ENCODE results near the gene ACOX2. TPM values are rescaled to one million over a fixed set of nuclear protein-coding genes. Genes with fewer than 3 reads are reported as not detected.

Gene ACOX2
- total RNA-seq, 1 experiment from 2014 or later = 7.2 TPM

DNA sequence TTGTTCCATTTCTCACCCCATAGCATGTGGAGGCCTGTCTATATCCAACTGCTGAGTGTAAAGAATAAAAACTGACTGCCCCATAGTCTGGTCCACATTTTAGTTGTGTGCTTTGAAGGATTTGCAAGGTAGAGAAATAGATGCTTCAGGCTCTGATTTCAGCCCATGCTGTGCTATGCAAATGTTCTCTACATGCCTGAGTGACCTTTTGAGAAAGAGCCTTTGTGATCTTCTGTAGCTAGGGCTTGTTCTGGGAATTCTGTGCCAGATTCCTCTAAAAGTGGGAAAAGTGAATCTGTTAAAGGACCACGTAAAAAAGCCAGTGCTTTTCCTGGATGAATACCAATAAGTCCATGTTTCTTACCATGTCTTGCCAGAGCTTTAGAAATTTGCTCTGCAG is 39.9 kb downstream of the ACOX2 start:
- no peaks in the 10 kb centered on the region for H3K36me3 ChIP-seq (ENCODE audit: insufficient read depth, low read length, poor library complexity, severe bottlenecking)
- POLR2A ChIA-PET (ENCODE audit: low non-redundant PET) = no interaction called here
- CTCF ChIA-PET = no interaction called here
- BruUV-seq (replicated peaks) = no TSS peak
- H3K4me1 ChIP-seq (ENCODE audit: insufficient read depth, low read length, poor library complexity, severe bottlenecking) = peaks cover 26% of the 10 kb centered on the region
- H3K9me3 ChIP-seq (ENCODE audit: low read depth, low read length, poor library complexity, severe bottlenecking) = no peaks in the 10 kb centered on the region
- intact Hi-C loops (cut with micrococcal nuclease; ENCODE audit: unreplicated experiment) = no loop called here
- H3K27ac ChIP-seq (ENCODE audit: low read depth, low read length, poor library complexity, severe bottlenecking) = no peak overlapping the region
- no peak for TF ChIP-seq CTCF (conservative IDR thresholded peaks at IDR 0.05; ENCODE audit: low read depth, low read length)
- no peak for TF ChIP-seq EZH2 (IDR thresholded peaks at IDR 0.05; ENCODE audit: borderline replicate concordance, low read depth, low read length, poor library complexity, severe bottlenecking)
- no peak overlapping the region for H3K4me3 ChIP-seq (ENCODE audit: low read depth, low read length, poor library complexity, severe bottlenecking)
- H3K27me3 ChIP-seq (replicated peaks; ENCODE audit: insufficient read depth, low read depth, low read length, poor library complexity) = no peaks in the 10 kb centered on the region
- peak; percentile 21 for DNase-seq (ENCODE audit: low spot score)

- Histone ChIP-seq H3K9me3 (ENCODE audit: low read depth, low read length, poor library complexity, severe bottlenecking) (no peaks in the 10 kb centered on the region), H3K4me1 (ENCODE audit: insufficient read depth, low read length, poor library complexity, severe bottlenecking) (peaks cover 26% of the 10 kb centered on the region), H3K27me3 (replicated peaks; ENCODE audit: insufficient read depth, low read depth, low read length, poor library complexity) (no peaks in the 10 kb centered on the region), H3K4me3 (ENCODE audit: low read depth, low read length, poor library complexity, severe bottlenecking) (no peak overlapping the region), H3K27ac (ENCODE audit: low read depth, low read length, poor library complexity, severe bottlenecking) (no peak overlapping the region), H3K36me3 (ENCODE audit: insufficient read depth, low read length, poor library complexity, severe bottlenecking) (no peaks in the 10 kb centered on the region)
- no peak for DNase-seq (ENCODE audit: low spot score)
- CTCF ChIA-PET = no interaction called here
- intact Hi-C loops (cut with micrococcal nuclease; ENCODE audit: unreplicated experiment) = no loop called here
- BruUV-seq (replicated peaks) = no TSS peak
- POLR2A ChIA-PET (ENCODE audit: low non-redundant PET) = no interaction called here
- TF ChIP-seq EZH2 (IDR thresholded peaks at IDR 0.05; ENCODE audit: borderline replicate concordance, low read depth, low read length, poor library complexity, severe bottlenecking) = no peak
These were observed 40.7 kb downstream of the ACOX2 start for GRCh38 chr3:58496206-58496857.

GRCh38 chr3:58495101-58495500 is 41.9 kb downstream of the ACOX2 start:
- peaks cover 26% of the 10 kb centered on the region for H3K4me1 ChIP-seq (ENCODE audit: insufficient read depth, low read length, poor library complexity, severe bottlenecking)
- no peaks in the 10 kb centered on the region for H3K36me3 ChIP-seq (ENCODE audit: insufficient read depth, low read length, poor library complexity, severe bottlenecking)
- TF ChIP-seq EZH2 (IDR thresholded peaks at IDR 0.05; ENCODE audit: borderline replicate concordance, low read depth, low read length, poor library complexity, severe bottlenecking) = no peak
- TF ChIP-seq CTCF (conservative IDR thresholded peaks at IDR 0.05; ENCODE audit: low read depth, low read length) = no peak
- POLR2A ChIA-PET (ENCODE audit: low non-redundant PET) = no interaction called here
- no peak overlapping the region for H3K4me3 ChIP-seq (ENCODE audit: low read depth, low read length, poor library complexity, severe bottlenecking)
- CTCF ChIA-PET = no interaction called here
- intact Hi-C loops (cut with micrococcal nuclease; ENCODE audit: unreplicated experiment) = no loop called here
- DNase-seq (ENCODE audit: low spot score) = no peak
- H3K27me3 ChIP-seq (replicated peaks; ENCODE audit: insufficient read depth, low read depth, low read length, poor library complexity) = no peaks in the 10 kb centered on the region
- BruUV-seq (replicated peaks) = no TSS peak
- no peak overlapping the region for H3K27ac ChIP-seq (ENCODE audit: low read depth, low read length, poor library complexity, severe bottlenecking)
- no peaks in the 10 kb centered on the region for H3K9me3 ChIP-seq (ENCODE audit: low read depth, low read length, poor library complexity, severe bottlenecking)

GRCh38 chr3:58494107-58494506 is 42.9 kb downstream of the ACOX2 start:
- Histone ChIP-seq H3K9me3 (ENCODE audit: low read depth, low read length, poor library complexity, severe bottlenecking) (no peaks in the 10 kb centered on the region), H3K4me3 (ENCODE audit: low read depth, low read length, poor library complexity, severe bottlenecking) (peak overlapping the region; percentile 74)

More at GRCh38 chr3:58494107-58494506, 42.9 kb downstream of the ACOX2 start:
- Histone ChIP-seq H3K4me1 (ENCODE audit: insufficient read depth, low read length, poor library complexity, severe bottlenecking) (peaks cover 26% of the 10 kb centered on the region), H3K36me3 (ENCODE audit: insufficient read depth, low read length, poor library complexity, severe bottlenecking) (no peaks in the 10 kb centered on the region), H3K27me3 (replicated peaks; ENCODE audit: insufficient read depth, low read depth, low read length, poor library complexity) (no peaks in the 10 kb centered on the region), H3K27ac (ENCODE audit: low read depth, low read length, poor library complexity, severe bottlenecking) (peak overlapping the region; percentile 19)
- no TSS peak for BruUV-seq (replicated peaks)
- POLR2A ChIA-PET (ENCODE audit: low non-redundant PET) = no interaction called here
- DNase-seq (ENCODE audit: low spot score) = no peak
- intact Hi-C loops (cut with micrococcal nuclease; ENCODE audit: unreplicated experiment) = loop anchor here (5.0 kb wide), 1 partner anchor 33 kb away; no protein-coding TSS in a partner anchor
- TF ChIP-seq CTCF (conservative IDR thresholded peaks at IDR 0.05; ENCODE audit: low read depth, low read length) = no peak
- CTCF ChIA-PET = no interaction called here

Data from A673 (cell line).